ENCODE data around the gene PROC. TPM values are rescaled to one million over a fixed set of nuclear protein-coding genes. Genes with fewer than 3 reads are reported as not detected.

PROC gene
- total RNA-seq, 6 donors from 2014 or later: 0.55 to 0.79 (median 0.62) TPM; not detected in 2

DNA sequence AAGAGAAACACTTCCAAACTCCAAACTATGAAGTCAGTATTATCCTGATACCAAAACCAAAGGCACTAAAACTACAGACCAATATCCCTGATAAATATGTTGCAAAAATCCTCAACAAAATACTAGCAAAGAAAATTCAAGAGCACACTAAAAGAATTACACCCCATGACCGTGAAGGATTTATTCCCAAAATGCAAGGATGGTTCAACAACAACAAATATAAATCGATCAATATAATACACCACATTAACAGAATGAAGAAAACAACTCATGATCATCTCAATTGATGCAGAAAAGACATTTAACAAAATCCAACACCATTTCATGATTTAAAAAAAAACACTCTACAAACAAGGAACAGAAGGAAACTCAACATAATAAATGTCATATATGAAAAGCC lies 57.6 kb downstream of the PROC start:
- DNase-seq (no peak), ATAC-seq (ENCODE audit: low FRiP score in 2 of 2) (no peak)
- Histone ChIP-seq H3K4me3 (no peak overlapping the region), H3K27ac (no peak overlapping the region), H3K27me3 (no peaks in the 10 kb centered on the region), H3K9me3 (no peaks in the 10 kb centered on the region), H3K4me1 (no peaks in the 10 kb centered on the region), H3K36me3 (peaks cover 3 to 11% (median 7%) of the 10 kb centered on the region in 4 donors)
- no peak for TF ChIP-seq EP300 (IDR thresholded peaks at IDR 0.05)
- TF ChIP-seq POLR2AphosphoS5 (IDR thresholded peaks at IDR 0.05): no peak
- TF ChIP-seq POLR2A (IDR thresholded peaks at IDR 0.05): no peak
- TF ChIP-seq, protein P1, sequence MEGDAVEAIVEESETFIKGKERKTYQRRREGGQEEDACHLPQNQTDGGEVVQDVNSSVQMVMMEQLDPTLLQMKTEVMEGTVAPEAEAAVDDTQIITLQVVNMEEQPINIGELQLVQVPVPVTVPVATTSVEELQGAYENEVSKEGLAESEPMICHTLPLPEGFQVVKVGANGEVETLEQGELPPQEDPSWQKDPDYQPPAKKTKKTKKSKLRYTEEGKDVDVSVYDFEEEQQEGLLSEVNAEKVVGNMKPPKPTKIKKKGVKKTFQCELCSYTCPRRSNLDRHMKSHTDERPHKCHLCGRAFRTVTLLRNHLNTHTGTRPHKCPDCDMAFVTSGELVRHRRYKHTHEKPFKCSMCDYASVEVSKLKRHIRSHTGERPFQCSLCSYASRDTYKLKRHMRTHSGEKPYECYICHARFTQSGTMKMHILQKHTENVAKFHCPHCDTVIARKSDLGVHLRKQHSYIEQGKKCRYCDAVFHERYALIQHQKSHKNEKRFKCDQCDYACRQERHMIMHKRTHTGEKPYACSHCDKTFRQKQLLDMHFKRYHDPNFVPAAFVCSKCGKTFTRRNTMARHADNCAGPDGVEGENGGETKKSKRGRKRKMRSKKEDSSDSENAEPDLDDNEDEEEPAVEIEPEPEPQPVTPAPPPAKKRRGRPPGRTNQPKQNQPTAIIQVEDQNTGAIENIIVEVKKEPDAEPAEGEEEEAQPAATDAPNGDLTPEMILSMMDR (IDR thresholded peaks at IDR 0.05): no peak
- 94 to 97% methylated on average over 2 of the region's 2 CpGs for whole genome bisulfite sequencing, 2 donors

Small RNAs within 50 kb of the gene (small RNA-seq; reads per million reads assigned to genes)
- gene MIR4783 (0 reads per million in 4 donors), gene RNU4-48P (0 reads per million in 4 donors)

Other genes with a start within 250 kb of the PROC start
- gene CYP27C1, start 198.1 kb upstream of the PROC start, total RNA-seq: under 1 TPM in 4 of 6 donors, not detected in 2; 0.11 to 0.39 (median 0.14) TPM
- 100 to 1,000 TPM in 1 of 6 donors, 10 to 100 TPM in 5; 32.1 to 178 (median 49.8) TPM for gene ERCC3, start 124.3 kb upstream of the PROC start, total RNA-seq
- gene MAP3K2, start 30.5 kb upstream of the PROC start, total RNA-seq: 10 to 100 TPM; 43.0 to 79.2 (median 66.9) TPM
- gene IWS1, start 108.1 kb downstream of the PROC start, total RNA-seq: 100 to 1,000 TPM in 1 of 6 donors, 10 to 100 TPM in 5; 29.5 to 128 (median 58.6) TPM
- gene MYO7B, start 117.3 kb downstream of the PROC start, total RNA-seq: 1 to 10 TPM; 1.2 to 6.1 (median 3.1) TPM
- under 1 TPM in 3 of 6 donors, not detected in 3; 0.17 to 0.46 (median 0.24) TPM for gene GPR17, start 227.7 kb downstream of the PROC start, total RNA-seq